Activated naive CD4-positive, alpha-beta T cell treated with anti-CD3 and anti-CD28 coated beads, Interleukin-2, amount 50 U/mL, for 72 hours (primary cell): ENCODE data around the gene KCNH6. TPM values are rescaled to one million over a fixed set of nuclear protein-coding genes. Genes with fewer than 3 reads are reported as not detected.

Source experiments
- ATAC-seq, 2 donors: fragments of 150-1000 bp; cut with Tn5 transposase; 2 replicates each; pipeline ENCODE4 v1.10.0; 2021; ENCODE audit warnings: mild to moderate bottlenecking in 2 of 2, moderate library complexity in 2 of 2
- DNase-seq, 2 donors: peaks; one replicate each; pipeline ENCODE4 v3.0.0; 2021 to 2022; ENCODE audit warnings: low spot score in 2 of 2
- H3K27ac Mint-ChIP-seq, 2 donors: one replicate each; pipeline ENCODE4 v1.8.0; 2022; ENCODE audit warnings: mild to moderate bottlenecking in 2 of 2, mixed read lengths in 2 of 2
- H3K36me3 Mint-ChIP-seq, 2 donors: one replicate each; pipeline ENCODE4 v1.8.0; 2022; ENCODE audit warnings: mixed read lengths in 2 of 2
- H3K9me3 Mint-ChIP-seq, 2 donors: one replicate each; pipeline ENCODE4 v1.8.0; 2022; ENCODE audit warnings: mixed read lengths in 2 of 2
- total RNA-seq, 2 donors: library from RNA; stranded (reverse); gene quantifications; one replicate each; pipeline ENCODE4 v1.2.3, GENCODE V29; 2022

Gene KCNH6
- total RNA-seq, 2 donors from 2014 or later: 0.08 TPM; not detected in 1

GRCh38 chr17:63555500-63556156, 32.5 kb downstream of the KCNH6 start:
- Mint-ChIP-seq H3K9me3 (no peaks in the 10 kb centered on the region), H3K36me3 (peaks cover 6 to 47% of the 10 kb centered on the region in 2 donors), H3K27ac (peak overlapping the region in 1 of 2 donors; percentile 14)
- ATAC-seq (no peak), DNase-seq (no peak)

GRCh38 chr17:63557416-63557815, 34.3 kb downstream of the KCNH6 start:
- H3K36me3 Mint-ChIP-seq: peaks cover 0 to 31% of the 10 kb centered on the region in 2 donors
- DNase-seq (no peak), ATAC-seq (no peak)
- no peaks in the 10 kb centered on the region for H3K9me3 Mint-ChIP-seq
- no peak overlapping the region for H3K27ac Mint-ChIP-seq

GRCh38 chr17:63558441-63558840, 35.3 kb downstream of the KCNH6 start:
- DNase-seq (no peak), ATAC-seq (peak; percentile 35 to 63)
- no peak overlapping the region for H3K27ac Mint-ChIP-seq

DNA sequence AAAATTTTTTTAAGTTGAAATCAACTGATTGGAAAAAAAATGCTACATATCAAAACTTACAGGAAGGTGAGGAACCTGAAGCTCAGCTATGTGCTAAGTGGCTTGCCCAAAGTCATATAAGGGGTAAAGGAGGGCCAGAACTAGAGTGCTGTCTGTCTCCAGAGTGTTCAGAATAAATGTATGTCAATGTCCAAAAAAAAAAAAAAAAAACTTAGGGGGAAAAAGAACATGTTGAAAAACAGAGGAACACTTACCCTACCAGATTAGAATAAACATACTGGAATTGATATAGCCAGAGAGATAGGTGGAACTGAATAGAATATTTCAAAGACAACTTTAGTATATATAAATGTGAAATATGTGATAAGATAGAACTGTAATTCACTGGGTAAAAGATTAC, 38.7 kb downstream of the KCNH6 start:
- no peaks in the 10 kb centered on the region for H3K9me3 Mint-ChIP-seq
- ATAC-seq (no peak), DNase-seq (no peak)
- no peak overlapping the region for H3K27ac Mint-ChIP-seq
- peaks cover 0 to 7% of the 10 kb centered on the region in 2 donors for H3K36me3 Mint-ChIP-seq

More at GRCh38 chr17:63558441-63558840, 35.3 kb downstream of the KCNH6 start:
- H3K9me3 Mint-ChIP-seq: no peaks in the 10 kb centered on the region
- peaks cover 0 to 26% of the 10 kb centered on the region in 2 donors for H3K36me3 Mint-ChIP-seq

GRCh38 chr17:63563339-63563738, 40.2 kb downstream of the KCNH6 start:
- no peak overlapping the region for H3K27ac Mint-ChIP-seq
- ATAC-seq (no peak), DNase-seq (no peak)
- no peaks in the 10 kb centered on the region for H3K36me3 Mint-ChIP-seq
- no peaks in the 10 kb centered on the region for H3K9me3 Mint-ChIP-seq

DNA sequence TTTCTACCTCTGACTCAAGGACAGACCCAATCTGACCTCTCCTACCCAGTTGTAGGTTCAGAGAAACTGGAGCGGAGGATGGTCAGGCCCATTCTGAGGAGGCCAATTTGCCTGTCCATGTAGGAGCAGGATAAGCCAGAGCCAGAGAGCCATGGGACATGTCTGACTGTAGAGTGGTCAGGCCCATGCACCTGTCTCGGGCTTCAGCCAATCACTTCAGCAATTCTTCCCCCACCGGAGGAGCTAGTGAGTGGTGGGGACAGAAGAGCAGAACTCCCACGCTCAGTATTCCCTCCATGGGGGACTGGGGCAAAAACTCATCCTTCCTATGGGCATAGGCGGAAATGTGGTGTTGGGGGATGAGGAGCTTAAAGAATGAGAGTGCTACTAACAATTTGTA, 41.4 kb downstream of the KCNH6 start:
- Mint-ChIP-seq H3K27ac (no peak overlapping the region), H3K36me3 (no peaks in the 10 kb centered on the region), H3K9me3 (no peaks in the 10 kb centered on the region)
- ATAC-seq (no peak), DNase-seq (no peak)

- DNase-seq: no peak
- ATAC-seq: no peak
- Mint-ChIP-seq H3K27ac (no peak overlapping the region), H3K36me3 (no peaks in the 10 kb centered on the region), H3K9me3 (no peaks in the 10 kb centered on the region)
Observed at GRCh38 chr17:63567229-63567628, 44.1 kb downstream of the KCNH6 start.

GRCh38 chr17:63568563-63568962, 45.4 kb downstream of the KCNH6 start:
- no peaks in the 10 kb centered on the region for H3K9me3 Mint-ChIP-seq
- ATAC-seq (no peak), DNase-seq (no peak)
- no peaks in the 10 kb centered on the region for H3K36me3 Mint-ChIP-seq
- peak overlapping the region in 1 of 2 donors; percentile 87 for H3K27ac Mint-ChIP-seq

DNA sequence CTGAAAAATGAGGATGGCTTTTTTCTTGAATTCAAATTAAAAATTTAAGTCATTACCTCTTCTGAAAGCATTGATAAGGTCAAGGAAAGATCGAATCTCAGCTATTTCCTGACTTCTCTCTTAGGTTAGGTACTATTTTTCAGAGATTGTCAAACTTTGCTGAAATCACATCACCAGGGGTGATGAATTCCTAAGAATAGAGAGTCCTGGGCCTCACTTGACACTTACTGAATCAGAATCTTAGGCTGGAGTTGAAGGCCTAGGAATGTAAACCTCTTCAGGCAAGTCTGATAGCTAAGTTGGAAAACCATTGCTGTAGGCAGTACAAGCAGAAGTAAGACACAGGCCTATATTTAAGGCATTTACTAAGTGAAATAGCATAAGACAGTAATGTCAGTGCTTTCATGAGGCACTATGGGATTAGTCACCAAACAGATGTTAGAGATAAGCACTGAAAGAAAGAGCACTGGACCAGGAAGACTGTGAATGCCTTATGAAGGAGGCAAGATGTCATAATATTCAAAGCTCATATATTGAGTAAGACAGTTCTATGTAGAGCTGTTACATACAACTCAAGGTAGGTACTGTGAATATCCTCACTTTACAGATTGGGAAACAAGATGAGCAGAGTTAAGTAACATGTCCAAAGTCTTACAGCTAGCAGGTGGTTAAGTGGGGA, 48.6 kb downstream of the KCNH6 start:
- peak; percentile 24 to 86 for ATAC-seq
- no peak for DNase-seq
- no peaks in the 10 kb centered on the region for H3K9me3 Mint-ChIP-seq
- peak overlapping the region in 1 of 2 donors; percentile 0 for H3K27ac Mint-ChIP-seq
- no peaks in the 10 kb centered on the region for H3K36me3 Mint-ChIP-seq

DNA sequence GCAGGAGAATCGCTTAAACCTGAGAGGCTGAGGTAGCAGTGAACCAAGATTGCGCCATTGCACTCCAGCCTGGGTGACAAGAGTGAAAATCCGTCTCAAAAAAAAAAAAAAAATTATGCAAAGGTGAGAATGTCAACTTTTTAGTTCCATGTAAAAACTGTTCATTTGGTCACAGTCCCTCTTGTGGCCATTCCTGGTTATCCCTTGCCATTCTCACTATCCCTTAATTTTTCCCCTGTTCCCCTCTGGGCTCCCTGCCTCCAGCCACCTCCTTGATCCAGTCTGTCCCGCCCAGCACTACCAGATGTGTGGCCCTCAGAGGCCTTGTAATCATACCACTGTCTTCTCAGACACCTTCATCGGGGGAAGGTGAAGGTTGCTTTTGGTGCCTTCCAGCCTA, 50.5 kb downstream of the KCNH6 start:
- no peak for DNase-seq
- ATAC-seq: no peak
- no peaks in the 10 kb centered on the region for H3K36me3 Mint-ChIP-seq
- H3K9me3 Mint-ChIP-seq: no peaks in the 10 kb centered on the region
- peak overlapping the region; percentile 38 to 46 for H3K27ac Mint-ChIP-seq

DNA sequence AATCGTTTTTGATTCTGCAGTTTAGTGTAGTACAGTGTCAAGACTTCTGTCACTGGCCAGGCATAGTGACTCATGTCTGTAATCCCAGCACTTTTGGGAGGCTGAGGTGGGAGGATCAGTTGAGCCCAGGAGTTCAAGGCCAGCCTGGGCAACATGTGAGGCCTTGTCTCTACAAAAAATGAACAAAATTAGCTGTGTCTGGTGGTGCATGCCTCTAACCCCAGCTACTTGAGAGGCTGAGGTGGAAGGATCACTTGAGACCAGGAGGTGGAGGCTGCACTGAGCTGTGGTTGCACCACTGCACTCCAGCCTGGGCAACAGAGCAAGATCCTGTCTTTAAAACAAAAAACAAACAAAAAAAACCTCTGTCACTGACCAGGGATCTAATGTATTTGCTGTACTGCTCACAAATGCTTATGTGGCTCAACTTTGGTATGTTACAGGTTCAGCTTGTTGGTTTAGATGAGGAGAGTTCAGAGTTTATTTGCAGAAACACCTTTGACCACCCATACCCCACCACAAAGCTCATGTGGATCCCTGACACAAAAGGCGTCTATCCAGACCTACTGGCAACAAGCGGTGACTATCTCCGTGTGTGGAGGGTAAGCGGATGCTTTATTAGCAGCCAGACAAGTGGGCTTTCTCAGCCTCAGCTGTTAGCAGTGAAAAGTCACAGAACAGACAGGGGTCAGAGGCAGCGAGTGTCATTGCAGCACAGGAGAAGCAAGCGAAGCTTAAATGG, 55.0 kb downstream of the KCNH6 start:
- Mint-ChIP-seq H3K36me3 (peaks cover 7 to 9% of the 10 kb centered on the region in 2 donors), H3K27ac (no peak overlapping the region), H3K9me3 (no peaks in the 10 kb centered on the region)
- ATAC-seq (no peak), DNase-seq (no peak)

DNA sequence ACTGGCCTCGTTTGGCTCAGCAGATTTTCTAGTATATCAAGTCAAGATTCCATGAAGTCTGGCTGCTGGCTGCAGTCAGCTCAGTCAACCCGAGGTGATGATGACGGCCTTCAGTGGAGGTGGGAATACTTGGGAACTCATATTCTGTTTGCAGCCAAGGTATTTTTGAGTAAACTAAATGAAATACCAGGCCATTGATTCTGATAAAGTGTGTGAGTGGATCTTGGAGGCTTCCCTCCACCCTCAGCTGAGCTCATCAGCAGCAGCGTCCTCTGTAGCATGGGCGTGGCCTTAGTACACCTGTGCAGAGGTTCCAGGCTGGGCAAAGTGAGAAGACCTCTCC, 55.6 kb downstream of the KCNH6 start:
- H3K36me3 Mint-ChIP-seq: peaks cover 7 to 13% of the 10 kb centered on the region in 2 donors

DNA sequence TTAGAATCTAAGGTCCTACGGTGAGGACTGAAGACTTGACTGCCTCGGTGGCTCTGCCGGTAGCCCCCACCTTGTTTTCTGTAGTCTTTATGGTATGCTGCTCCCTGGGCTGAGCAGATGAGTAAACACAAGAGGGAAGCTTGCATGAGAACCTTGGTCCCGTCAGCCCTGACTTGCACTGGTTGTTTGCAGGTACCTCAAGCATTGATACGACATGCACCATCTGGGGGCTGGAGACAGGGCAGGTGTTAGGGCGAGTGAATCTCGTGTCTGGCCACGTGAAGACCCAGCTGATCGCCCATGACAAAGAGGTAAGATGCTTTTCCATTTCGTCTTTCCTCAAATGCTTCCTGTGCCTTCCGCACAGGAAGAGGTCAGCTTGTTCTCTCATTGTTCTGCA, 56.5 kb downstream of the KCNH6 start:
- no peaks in the 10 kb centered on the region for H3K9me3 Mint-ChIP-seq
- H3K36me3 Mint-ChIP-seq: peaks cover 7 to 13% of the 10 kb centered on the region in 2 donors
- no peak overlapping the region for H3K27ac Mint-ChIP-seq
- ATAC-seq: no peak
- DNase-seq: no peak

More for the DNA sequence above, 55.6 kb downstream of the KCNH6 start:
- H3K27ac Mint-ChIP-seq: peak overlapping the region in 1 of 2 donors; percentile 58
- ATAC-seq (no peak), DNase-seq (no peak)
- no peaks in the 10 kb centered on the region for H3K9me3 Mint-ChIP-seq

DNA sequence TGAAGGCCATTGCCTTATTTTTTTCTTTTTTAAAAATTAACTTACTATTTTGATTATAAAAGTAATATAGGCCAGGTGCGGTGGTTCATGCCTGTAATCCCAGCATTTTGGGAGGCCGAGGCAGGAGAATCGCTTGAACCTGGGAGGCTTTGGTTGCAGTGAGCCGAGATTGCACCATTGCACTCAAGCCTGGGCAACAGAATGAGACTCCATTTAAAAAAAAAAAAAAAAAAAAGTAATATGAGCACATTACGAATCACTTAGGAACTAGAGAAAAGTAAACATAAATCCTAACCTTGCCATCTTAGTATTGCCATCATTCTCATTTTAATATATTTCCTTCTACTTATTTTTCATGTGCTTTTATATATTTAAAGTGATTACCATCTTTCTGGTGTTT, 64.6 kb downstream of the KCNH6 start:
- H3K27ac Mint-ChIP-seq: no peak overlapping the region
- no peaks in the 10 kb centered on the region for H3K9me3 Mint-ChIP-seq
- no peak for DNase-seq
- ATAC-seq: no peak
- H3K36me3 Mint-ChIP-seq: peaks cover 6 to 16% of the 10 kb centered on the region in 2 donors

DNA sequence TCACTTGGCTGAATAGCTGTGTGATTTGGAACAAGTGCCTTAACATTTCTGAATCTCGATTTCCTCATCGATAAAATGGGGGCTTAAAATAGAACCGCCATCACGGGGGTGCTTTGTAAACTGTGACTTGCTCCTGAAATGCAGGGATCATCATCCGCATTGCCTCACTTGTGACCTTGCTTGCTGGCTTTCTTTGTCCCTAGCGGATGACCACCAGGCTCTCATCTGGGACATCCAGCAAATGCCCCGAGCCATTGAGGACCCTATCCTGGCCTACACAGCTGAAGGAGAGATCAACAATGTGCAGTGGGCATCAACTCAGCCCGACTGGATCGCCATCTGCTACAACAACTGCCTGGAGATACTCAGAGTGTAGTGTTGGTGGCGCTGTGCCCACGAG, 65.6 kb downstream of the KCNH6 start:
- no peak for ATAC-seq
- Mint-ChIP-seq H3K9me3 (no peaks in the 10 kb centered on the region), H3K36me3 (peaks cover 6 to 8% of the 10 kb centered on the region in 2 donors), H3K27ac (no peak overlapping the region)
- peak in 1 of 2 donors; percentile 34 for DNase-seq

DNA sequence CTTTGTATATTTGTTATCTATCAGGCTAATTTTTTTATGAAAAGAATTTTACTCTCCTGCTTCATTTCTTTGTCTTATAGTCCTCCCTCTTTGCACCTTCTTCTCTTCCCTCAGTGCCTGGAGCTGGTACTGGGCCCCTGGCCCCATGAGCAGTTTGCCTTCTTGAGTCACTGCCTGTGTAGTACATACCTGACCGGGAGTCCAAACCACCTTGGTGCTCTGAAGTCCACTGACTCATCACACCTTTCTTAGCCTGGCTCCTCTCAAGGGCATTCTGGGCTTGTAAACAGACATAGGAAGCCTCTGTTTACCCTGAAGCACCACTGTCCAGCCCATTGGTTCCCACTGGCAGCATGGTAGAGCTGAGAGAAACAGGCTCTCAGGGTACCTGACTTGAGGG, 66.5 kb downstream of the KCNH6 start:
- peak overlapping the region in 1 of 2 donors; percentile 84 for H3K27ac Mint-ChIP-seq
- peaks cover 6 to 8% of the 10 kb centered on the region in 2 donors for H3K36me3 Mint-ChIP-seq
- H3K9me3 Mint-ChIP-seq: no peaks in the 10 kb centered on the region
- DNase-seq: no peak
- no peak for ATAC-seq

GRCh38 chr17:63592797-63593196, 69.6 kb downstream of the KCNH6 start:
- H3K9me3 Mint-ChIP-seq: no peaks in the 10 kb centered on the region
- H3K36me3 Mint-ChIP-seq: peaks cover 0 to 8% of the 10 kb centered on the region in 2 donors
- H3K27ac Mint-ChIP-seq: no peak overlapping the region
- no peak for ATAC-seq
- no peak for DNase-seq
